ENCODE results near the gene TERT. TPM values are rescaled to one million over a fixed set of nuclear protein-coding genes. Genes with fewer than 3 reads are reported as not detected.
"Not testable (repeated sequence)": the region's sequence is repeated elsewhere in the genome, so short reads cannot be mapped to it uniquely, and the experiment has no call there.

TERT gene
- total and polyA plus RNA-seq, 3 experiments from 2014 or later: 2.0 to 2.5 TPM; not detected in 1

DNA sequence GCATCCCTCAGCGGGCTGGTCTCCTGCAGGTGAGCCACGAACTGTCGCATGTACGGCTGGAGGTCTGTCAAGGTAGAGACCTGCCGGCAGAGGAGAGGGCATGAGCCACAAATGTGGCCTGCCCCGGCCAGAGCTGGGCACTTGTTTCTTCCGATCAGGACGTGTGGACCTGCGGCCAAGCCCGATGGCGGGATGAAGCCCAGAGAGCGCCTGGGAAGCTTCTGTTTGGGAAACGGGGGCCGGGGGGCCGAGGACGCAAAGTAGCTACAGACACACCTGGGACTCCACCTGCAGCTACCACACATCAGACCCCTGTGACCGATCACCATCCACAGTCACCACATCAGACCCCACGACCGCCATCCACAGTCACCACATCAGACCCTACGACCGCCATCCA, 22.7 kb downstream of the TERT start:
- ChIA-PET POLR2A (no interaction called here), CTCF (no interaction called here)
- H3K27me3 ChIP-seq (ENCODE audit: insufficient read depth, low read length, poor library complexity, severe bottlenecking): no peaks in the 10 kb centered on the region
- no peak overlapping the region for H3K4me3 ChIP-seq (ENCODE audit: low read length)
- H3K9me3 Mint-ChIP-seq: no peaks in the 10 kb centered on the region
- no peak overlapping the region for H3K27ac ChIP-seq (ENCODE audit: low read depth, low read length)
- peaks cover 10% of the 10 kb centered on the region for H3K4me1 ChIP-seq (ENCODE audit: insufficient read depth, low read length)
- H3K27ac Mint-ChIP-seq: no peak overlapping the region
- DNase-seq: no peak
- no peaks in the 10 kb centered on the region for H3K36me3 Mint-ChIP-seq
- H3K27me3 Mint-ChIP-seq: peaks cover 0 to 2% of the 10 kb centered on the region in 2 donors
- no peak overlapping the region for H3K4me3 Mint-ChIP-seq
- H3K36me3 ChIP-seq (ENCODE audit: insufficient read depth, low read length): no peaks in the 10 kb centered on the region
- H3K9me3 ChIP-seq (ENCODE audit: low read length): no peaks in the 10 kb centered on the region
- peaks cover 11 to 15% (median 12%) of the 10 kb centered on the region in 3 donors for H3K4me1 Mint-ChIP-seq

DNA sequence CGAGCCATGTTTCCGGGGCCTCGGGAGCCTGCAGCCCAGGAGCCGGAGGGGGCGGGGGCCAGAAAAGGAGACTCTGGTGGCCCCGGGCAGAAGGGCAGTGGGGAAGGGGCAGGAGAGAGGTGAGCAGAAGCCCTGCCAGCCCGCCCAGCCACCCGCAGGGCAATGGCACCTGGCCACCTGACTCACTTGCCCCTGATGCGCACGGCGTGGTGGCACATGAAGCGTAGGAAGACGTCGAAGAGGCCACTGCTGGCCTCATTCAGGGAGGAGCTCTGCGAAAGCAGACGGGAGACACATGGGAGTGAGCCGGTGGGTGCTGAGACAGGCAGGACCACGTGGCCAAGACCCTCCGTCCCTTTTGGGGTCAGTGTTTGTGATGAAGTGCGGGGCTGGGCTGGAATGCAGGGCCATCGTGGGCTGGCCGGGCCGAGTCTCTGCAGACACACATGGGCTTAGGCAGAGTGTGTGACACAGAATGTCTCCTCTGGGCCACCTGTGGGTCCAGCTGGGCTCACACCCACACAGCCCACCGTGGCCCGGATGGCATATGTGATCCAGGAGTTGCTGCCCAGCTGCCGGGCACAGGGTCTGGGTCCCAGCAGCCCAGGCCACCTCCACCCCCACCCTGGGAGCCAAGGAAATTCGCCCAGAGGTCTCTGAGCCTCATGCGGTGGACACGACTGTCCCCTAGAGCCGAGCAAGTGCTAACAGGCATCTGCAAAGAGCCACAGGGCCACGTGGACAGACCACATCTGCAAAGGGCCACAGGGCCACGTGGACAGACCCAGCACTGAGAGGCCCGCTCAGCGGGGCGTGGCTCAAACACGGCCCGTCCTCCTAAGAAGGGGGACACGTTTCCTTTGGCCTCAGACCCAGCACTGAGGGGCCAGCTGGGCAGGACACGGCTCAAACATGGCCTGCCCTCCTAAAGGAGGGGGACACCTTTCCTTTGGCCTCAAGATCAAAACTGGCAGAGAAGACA, 23.6 kb downstream of the TERT start:
- H3K4me3 Mint-ChIP-seq: no peak overlapping the region
- DNase-seq: no peak
- ChIA-PET POLR2A (no interaction called here), CTCF (no interaction called here)
- Histone ChIP-seq H3K4me3 (ENCODE audit: low read length) (no peak overlapping the region), H3K4me1 (ENCODE audit: insufficient read depth, low read length) (peaks cover 10% of the 10 kb centered on the region), H3K36me3 (ENCODE audit: insufficient read depth, low read length) (no peaks in the 10 kb centered on the region), H3K27ac (ENCODE audit: low read depth, low read length) (no peak overlapping the region), H3K27me3 (ENCODE audit: insufficient read depth, low read length, poor library complexity, severe bottlenecking) (no peaks in the 10 kb centered on the region), H3K9me3 (ENCODE audit: low read length) (no peaks in the 10 kb centered on the region)
- no peaks in the 10 kb centered on the region for H3K9me3 Mint-ChIP-seq
- no peaks in the 10 kb centered on the region for H3K36me3 Mint-ChIP-seq
- no peak overlapping the region for H3K27ac Mint-ChIP-seq
- H3K27me3 Mint-ChIP-seq: peaks cover 0 to 2% of the 10 kb centered on the region in 2 donors
- peaks cover 11 to 12% (median 11%) of the 10 kb centered on the region in 3 donors for H3K4me1 Mint-ChIP-seq

DNA sequence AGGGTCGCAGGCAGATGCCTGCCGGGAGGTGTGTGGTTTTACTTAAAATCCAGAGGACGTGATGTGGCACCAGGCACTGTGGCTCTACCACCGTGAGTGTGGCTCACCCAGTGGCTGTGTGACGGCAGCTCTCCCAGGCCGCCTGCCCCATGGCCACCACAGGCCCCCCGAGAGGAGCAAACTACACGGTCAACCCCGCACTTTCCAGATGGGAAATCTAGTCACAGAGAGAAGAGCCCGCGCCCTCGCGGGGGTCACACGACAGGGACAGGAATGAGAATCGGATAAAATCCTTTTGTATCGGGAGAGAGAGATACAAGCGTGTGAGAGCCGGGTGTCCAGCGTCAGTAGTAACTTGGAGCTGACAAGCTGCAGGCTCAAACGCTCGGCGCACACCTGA, 24.4 kb downstream of the TERT start:
- Histone ChIP-seq H3K4me1 (ENCODE audit: insufficient read depth, low read length) (peaks cover 10% of the 10 kb centered on the region), H3K9me3 (ENCODE audit: low read length) (no peaks in the 10 kb centered on the region), H3K27ac (ENCODE audit: low read depth, low read length) (no peak overlapping the region), H3K36me3 (ENCODE audit: insufficient read depth, low read length) (no peaks in the 10 kb centered on the region), H3K4me3 (ENCODE audit: low read length) (no peak overlapping the region), H3K27me3 (ENCODE audit: insufficient read depth, low read length, poor library complexity, severe bottlenecking) (no peaks in the 10 kb centered on the region)
- Mint-ChIP-seq H3K4me3 (no peak overlapping the region), H3K27ac (no peak overlapping the region), H3K9me3 (no peaks in the 10 kb centered on the region), H3K4me1 (peaks cover 11 to 12% (median 11%) of the 10 kb centered on the region in 3 donors), H3K27me3 (peaks cover 0 to 2% of the 10 kb centered on the region in 2 donors), H3K36me3 (no peaks in the 10 kb centered on the region)
- ChIA-PET POLR2A (no interaction called here), CTCF (no interaction called here)
- no peak for DNase-seq

DNA sequence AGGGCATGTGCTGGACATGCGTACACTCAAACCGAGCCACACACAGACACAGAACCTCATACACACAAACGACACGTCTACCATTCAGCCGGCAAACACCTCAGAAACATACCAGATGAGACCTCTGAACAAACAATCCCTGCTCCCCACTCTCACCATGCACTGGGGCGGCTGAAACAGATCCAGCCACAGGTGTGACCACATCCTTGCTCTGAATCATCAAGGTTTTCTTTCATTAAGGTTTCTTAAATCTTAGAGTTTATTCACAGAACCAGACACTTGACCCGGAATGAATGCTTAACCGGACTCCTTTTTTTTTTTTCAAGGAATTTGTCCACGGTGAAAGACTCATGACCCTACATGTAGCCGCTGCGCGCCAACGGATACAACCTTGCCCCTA, 26.2 kb downstream of the TERT start:
- peaks cover 11 to 12% (median 11%) of the 10 kb centered on the region in 3 donors for H3K4me1 Mint-ChIP-seq
- DNase-seq: peak in 3 of 5 donors; percentile 50 to 71 (median 58)
- no peaks in the 10 kb centered on the region for H3K36me3 Mint-ChIP-seq
- Histone ChIP-seq H3K9me3 (ENCODE audit: low read length) (no peaks in the 10 kb centered on the region), H3K27ac (ENCODE audit: low read depth, low read length) (no peak overlapping the region), H3K36me3 (ENCODE audit: insufficient read depth, low read length) (no peaks in the 10 kb centered on the region), H3K4me1 (ENCODE audit: insufficient read depth, low read length) (peaks cover 10% of the 10 kb centered on the region), H3K4me3 (ENCODE audit: low read length) (no peak overlapping the region), H3K27me3 (ENCODE audit: insufficient read depth, low read length, poor library complexity, severe bottlenecking) (no peaks in the 10 kb centered on the region)
- ChIA-PET CTCF (no interaction called here), POLR2A (no interaction called here)
- H3K27me3 Mint-ChIP-seq: peaks cover 0 to 2% of the 10 kb centered on the region in 2 donors
- no peak overlapping the region for H3K27ac Mint-ChIP-seq
- H3K4me3 Mint-ChIP-seq: peak overlapping the region in 1 of 7 donors; percentile 18
- H3K9me3 Mint-ChIP-seq: no peaks in the 10 kb centered on the region

DNA sequence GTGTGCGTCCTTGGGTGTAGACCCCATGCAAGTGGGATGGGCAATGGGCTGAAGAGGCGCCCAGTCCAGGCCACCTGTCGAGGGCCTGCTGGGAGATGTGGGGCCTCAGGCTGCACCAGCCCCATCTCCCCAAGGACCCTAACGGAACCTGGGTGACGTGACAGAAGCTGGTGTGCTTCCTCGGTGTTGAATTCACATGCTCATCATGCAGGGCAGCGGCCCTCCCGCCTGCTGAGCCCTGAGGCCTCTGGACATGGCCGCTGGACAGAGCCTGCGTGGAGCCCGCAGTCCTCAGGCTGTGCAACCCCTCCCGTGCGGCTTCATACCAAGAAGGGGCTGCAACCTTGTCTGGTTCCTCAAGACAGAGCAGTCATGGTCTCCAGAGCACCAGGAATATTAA, 26.8 kb downstream of the TERT start:
- no peaks in the 10 kb centered on the region for H3K9me3 ChIP-seq (ENCODE audit: low read length)
- H3K4me3 Mint-ChIP-seq: no peak overlapping the region
- H3K27me3 ChIP-seq (ENCODE audit: insufficient read depth, low read length, poor library complexity, severe bottlenecking): no peaks in the 10 kb centered on the region
- ChIA-PET CTCF (no interaction called here), POLR2A (no interaction called here)
- H3K36me3 ChIP-seq (ENCODE audit: insufficient read depth, low read length): no peaks in the 10 kb centered on the region
- H3K4me1 ChIP-seq (ENCODE audit: insufficient read depth, low read length): peaks cover 10% of the 10 kb centered on the region
- H3K4me1 Mint-ChIP-seq: peaks cover 11 to 12% (median 11%) of the 10 kb centered on the region in 3 donors
- no peaks in the 10 kb centered on the region for H3K9me3 Mint-ChIP-seq
- peaks cover 0 to 2% of the 10 kb centered on the region in 2 donors for H3K27me3 Mint-ChIP-seq
- no peaks in the 10 kb centered on the region for H3K36me3 Mint-ChIP-seq
- H3K27ac Mint-ChIP-seq: no peak overlapping the region
- H3K27ac ChIP-seq (ENCODE audit: low read depth, low read length): no peak overlapping the region
- H3K4me3 ChIP-seq (ENCODE audit: low read length): no peak overlapping the region
- no peak for DNase-seq

DNA sequence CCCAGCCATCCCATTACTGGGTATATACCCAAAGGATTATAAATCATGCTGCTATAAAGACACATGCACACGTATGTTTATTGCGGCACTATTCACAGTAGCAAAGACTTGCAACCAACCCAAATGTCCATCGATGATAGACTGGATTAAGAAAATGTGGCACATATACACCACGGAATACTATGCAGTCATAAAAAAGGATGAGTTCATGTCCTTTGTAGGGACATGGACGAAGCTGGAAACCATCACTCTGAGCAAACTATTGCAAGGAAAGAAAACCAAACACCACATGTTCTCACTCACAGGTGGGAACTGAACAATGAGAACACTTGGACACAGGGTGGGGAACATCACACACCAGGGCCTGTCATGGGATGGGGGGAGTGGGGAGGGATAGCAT, 27.4 kb downstream of the TERT start:
- H3K4me1 ChIP-seq (ENCODE audit: insufficient read depth, low read length); H3K27ac ChIP-seq (ENCODE audit: low read depth, low read length); H3K36me3 Mint-ChIP-seq; CTCF ChIA-PET; H3K36me3 ChIP-seq (ENCODE audit: insufficient read depth, low read length); H3K4me3 Mint-ChIP-seq; H3K27me3 Mint-ChIP-seq; POLR2A ChIA-PET; H3K27me3 ChIP-seq (ENCODE audit: insufficient read depth, low read length, poor library complexity, severe bottlenecking); H3K27ac Mint-ChIP-seq; H3K4me3 ChIP-seq (ENCODE audit: low read length); DNase-seq; H3K9me3 Mint-ChIP-seq; H3K9me3 ChIP-seq (ENCODE audit: low read length): not testable (repeated sequence)
- peaks cover 11 to 12% (median 11%) of the 10 kb centered on the region in 3 donors for H3K4me1 Mint-ChIP-seq

DNA sequence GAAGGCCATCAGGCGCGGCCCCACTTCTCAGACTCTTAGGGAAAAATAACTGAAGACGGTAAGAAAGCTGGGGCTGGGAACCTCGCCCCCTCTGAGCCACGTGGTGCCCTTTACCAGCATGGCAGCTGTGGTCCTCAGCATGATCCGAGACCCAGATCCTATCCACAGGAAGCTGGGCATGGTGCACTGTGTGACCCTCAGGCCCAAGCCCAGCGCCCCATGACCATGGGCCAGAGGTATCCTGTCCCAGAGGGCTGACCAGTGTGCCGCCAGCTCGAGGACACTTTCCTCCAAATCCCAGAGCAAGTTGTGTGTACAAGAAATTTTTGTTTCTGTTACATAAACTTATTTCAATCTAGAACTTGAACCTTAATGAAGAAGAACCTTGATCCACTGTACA, 28.1 kb downstream of the TERT start:
- ChIA-PET CTCF (no interaction called here), POLR2A (no interaction called here)
- Mint-ChIP-seq H3K27me3 (peaks cover 0 to 2% of the 10 kb centered on the region in 2 donors), H3K9me3 (no peaks in the 10 kb centered on the region), H3K27ac (no peak overlapping the region), H3K4me1 (peaks cover 11 to 12% (median 12%) of the 10 kb centered on the region in 3 donors), H3K4me3 (no peak overlapping the region), H3K36me3 (no peaks in the 10 kb centered on the region)
- Histone ChIP-seq H3K4me3 (ENCODE audit: low read length) (no peak overlapping the region), H3K27ac (ENCODE audit: low read depth, low read length) (no peak overlapping the region), H3K4me1 (ENCODE audit: insufficient read depth, low read length) (peaks cover 10% of the 10 kb centered on the region), H3K9me3 (ENCODE audit: low read length) (no peaks in the 10 kb centered on the region), H3K36me3 (ENCODE audit: insufficient read depth, low read length) (no peaks in the 10 kb centered on the region), H3K27me3 (ENCODE audit: insufficient read depth, low read length, poor library complexity, severe bottlenecking) (no peaks in the 10 kb centered on the region)
- DNase-seq: no peak

DNA sequence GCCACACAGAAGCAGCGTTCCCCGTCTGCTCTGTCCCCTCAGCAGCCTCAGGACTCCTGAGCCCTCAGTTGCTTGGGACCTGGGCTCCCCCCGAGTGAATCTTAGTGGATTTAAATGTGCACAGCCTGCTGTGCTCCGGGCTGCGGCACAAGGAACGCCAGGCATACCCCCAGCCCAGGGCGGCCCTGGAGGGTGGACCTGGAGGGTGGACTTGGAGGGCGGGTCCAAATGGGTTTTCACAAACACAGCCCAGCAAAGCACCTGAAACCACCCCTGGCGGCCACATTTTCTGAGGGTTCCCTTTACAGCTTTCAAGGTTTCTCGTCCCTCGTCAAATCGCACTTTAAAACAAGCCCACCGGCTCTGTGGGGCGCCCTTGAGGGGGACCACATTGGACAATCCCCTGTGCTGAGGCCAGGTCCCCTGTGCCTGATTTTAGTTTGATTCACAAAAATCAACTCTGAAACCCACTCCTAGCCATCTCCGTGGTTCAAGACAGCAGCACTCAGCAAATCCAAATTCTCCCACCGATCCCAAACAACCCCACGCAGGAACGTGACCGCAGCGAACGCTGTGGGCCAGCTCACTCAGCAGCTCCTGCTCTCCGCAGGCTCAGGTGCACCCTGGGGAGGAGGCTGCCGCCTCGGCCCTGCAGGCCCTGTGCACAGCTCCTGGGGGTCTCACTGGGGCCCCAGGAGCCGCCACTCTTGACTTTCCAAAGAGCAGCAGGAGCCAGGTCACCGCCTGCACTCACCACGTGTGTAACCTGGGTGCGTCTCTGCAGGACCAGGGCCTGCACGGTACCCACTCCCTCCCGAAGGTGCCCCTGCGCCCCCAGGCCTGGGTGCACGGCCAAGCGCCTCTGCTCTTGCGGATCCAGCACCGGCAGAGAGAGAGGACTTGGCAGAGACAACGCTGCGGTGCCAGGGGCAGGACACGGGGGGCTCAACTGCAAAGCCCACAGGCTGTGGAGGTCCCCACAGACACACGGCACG, 29.1 kb downstream of the TERT start:
- Histone ChIP-seq H3K27ac (ENCODE audit: low read depth, low read length) (no peak overlapping the region), H3K4me1 (ENCODE audit: insufficient read depth, low read length) (peaks cover 10% of the 10 kb centered on the region), H3K27me3 (ENCODE audit: insufficient read depth, low read length, poor library complexity, severe bottlenecking) (no peaks in the 10 kb centered on the region), H3K9me3 (ENCODE audit: low read length) (no peaks in the 10 kb centered on the region), H3K4me3 (ENCODE audit: low read length) (no peak overlapping the region), H3K36me3 (ENCODE audit: insufficient read depth, low read length) (no peaks in the 10 kb centered on the region)
- no peaks in the 10 kb centered on the region for H3K36me3 Mint-ChIP-seq
- peaks cover 11 to 12% (median 12%) of the 10 kb centered on the region in 3 donors for H3K4me1 Mint-ChIP-seq
- CTCF ChIA-PET: no interaction called here
- H3K4me3 Mint-ChIP-seq: no peak overlapping the region
- H3K27ac Mint-ChIP-seq: no peak overlapping the region
- no peaks in the 10 kb centered on the region for H3K9me3 Mint-ChIP-seq
- no peak for DNase-seq
- POLR2A ChIA-PET: no interaction called here
- peaks cover 0 to 2% of the 10 kb centered on the region in 2 donors for H3K27me3 Mint-ChIP-seq

Measured in CD8-positive, alpha-beta memory T cell (primary cell).